ENCODE measurements around the gene DEFB113. TPM values are rescaled to one million over a fixed set of nuclear protein-coding genes. Genes with fewer than 3 reads are reported as not detected.

DEFB113 gene
- polyA plus RNA-seq, 1 of the 3 experiments (the other 2 are of a cell fraction) = not detected

- 45% methylated on average over 2 of the region's 2 CpGs for WGBS (ENCODE audit: low lambda C conversion rate)
- Histone ChIP-seq H3F3A (replicated peaks; ENCODE audit: insufficient read depth) (no peaks in the 10 kb centered on the region), H3K9me2 (no peaks in the 10 kb centered on the region), H3K4me2 (no peak overlapping the region), H3K36me3 (replicated peaks in 1 of 2; ENCODE audit: control insufficient read depth in 1 of 2, insufficient read depth in 2 of 2, low read length in 1 of 2) (no peaks in the 10 kb centered on the region), H3K4me1 (ENCODE audit: control insufficient read depth in 1 of 2, insufficient read depth in 2 of 2, low read depth in 1 of 2, low read length in 1 of 2) (no peaks in the 10 kb centered on the region), H2AFZ (ENCODE audit: low read depth) (no peak overlapping the region), H3K4me3 (ENCODE audit: low read depth in 2 of 2, low read length in 1 of 2) (no peak overlapping the region), H3K9ac (no peak overlapping the region), H3K79me2 (ENCODE audit: insufficient read depth) (no peaks in the 10 kb centered on the region), H3K27me3 (ENCODE audit: insufficient read depth) (no peaks in the 10 kb centered on the region), H3K27ac (ENCODE audit: low read depth in 2 of 2, low read length in 1 of 2) (no peak overlapping the region), H4K20me1 (ENCODE audit: insufficient read depth) (no peaks in the 10 kb centered on the region), H3K9me3 (no peaks in the 10 kb centered on the region)
- POLR2A ChIA-PET = no interaction called here
- no peak for DNase-seq
- TF ChIP-seq USF2 (IDR thresholded peaks at IDR 0.05; ENCODE audit: borderline replicate concordance, low read depth, low read length) (no peak), PBX3 (IDR thresholded peaks at IDR 0.05) (no peak), TEAD4 (IDR thresholded peaks at IDR 0.05; ENCODE audit: borderline replicate concordance, insufficient read depth) (no peak), CTCF (IDR thresholded peaks at IDR 0.05) (no peak), EZH2phosphoT487 (IDR thresholded peaks at IDR 0.05; ENCODE audit: borderline replicate concordance, low read depth) (no peak), USF1 (IDR thresholded peaks at IDR 0.05; ENCODE audit: borderline replicate concordance, low read depth) (no peak), RXRA (IDR thresholded peaks at IDR 0.05; ENCODE audit: borderline replicate concordance, low read depth) (no peak), EP300 (IDR thresholded peaks at IDR 0.05; ENCODE audit: borderline replicate concordance in 1 of 2, low read depth in 1 of 2, low read length in 1 of 2) (no peak), MAX (IDR thresholded peaks at IDR 0.05; ENCODE audit: low read depth) (no peak), ELF1 (IDR thresholded peaks at IDR 0.05) (no peak), ZBTB33 (IDR thresholded peaks at IDR 0.05; ENCODE audit: borderline replicate concordance, low read depth) (no peak), FOXM1 (IDR thresholded peaks at IDR 0.05; ENCODE audit: low read depth) (no peak)
- CTCF ChIA-PET = no interaction called here
Observed at GRCh38 chr6:49987749-49988148, 18.3 kb upstream of the DEFB113 start.
